ENCODE data around the gene CARMIL1.

Gene CARMIL1

DNA sequence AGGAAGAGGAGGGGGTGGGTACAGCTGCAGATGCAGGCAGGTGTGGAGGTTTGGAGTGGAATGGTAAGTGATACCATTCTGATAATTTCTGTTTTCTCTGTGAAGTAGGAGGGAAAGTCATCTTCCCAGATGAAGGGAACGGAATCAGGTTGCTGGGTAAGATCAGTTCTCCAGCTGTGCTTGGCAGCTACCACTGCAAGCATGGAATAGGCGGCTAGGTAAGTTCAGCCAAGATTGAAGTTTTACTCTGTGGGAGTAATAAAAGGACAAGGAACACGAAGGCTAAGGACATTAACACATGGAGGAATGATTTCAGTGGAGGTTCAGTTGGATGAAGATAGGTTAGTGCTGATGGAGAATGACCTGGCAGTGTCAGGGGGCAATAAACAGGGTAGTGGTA is 128.3 kb downstream of the CARMIL1 start:
- no peak for DNase-seq
- no peak overlapping the region for H3K4me3 ChIP-seq (ENCODE audit: low read depth, low read length)
- H3K9me3 ChIP-seq (ENCODE audit: severe bottlenecking): no peaks in the 10 kb centered on the region
- no peaks in the 10 kb centered on the region for H3K36me3 ChIP-seq
- H3K27me3 ChIP-seq (ENCODE audit: insufficient read depth, low read depth, severe bottlenecking): no peaks in the 10 kb centered on the region
- TF ChIP-seq, protein P1, sequence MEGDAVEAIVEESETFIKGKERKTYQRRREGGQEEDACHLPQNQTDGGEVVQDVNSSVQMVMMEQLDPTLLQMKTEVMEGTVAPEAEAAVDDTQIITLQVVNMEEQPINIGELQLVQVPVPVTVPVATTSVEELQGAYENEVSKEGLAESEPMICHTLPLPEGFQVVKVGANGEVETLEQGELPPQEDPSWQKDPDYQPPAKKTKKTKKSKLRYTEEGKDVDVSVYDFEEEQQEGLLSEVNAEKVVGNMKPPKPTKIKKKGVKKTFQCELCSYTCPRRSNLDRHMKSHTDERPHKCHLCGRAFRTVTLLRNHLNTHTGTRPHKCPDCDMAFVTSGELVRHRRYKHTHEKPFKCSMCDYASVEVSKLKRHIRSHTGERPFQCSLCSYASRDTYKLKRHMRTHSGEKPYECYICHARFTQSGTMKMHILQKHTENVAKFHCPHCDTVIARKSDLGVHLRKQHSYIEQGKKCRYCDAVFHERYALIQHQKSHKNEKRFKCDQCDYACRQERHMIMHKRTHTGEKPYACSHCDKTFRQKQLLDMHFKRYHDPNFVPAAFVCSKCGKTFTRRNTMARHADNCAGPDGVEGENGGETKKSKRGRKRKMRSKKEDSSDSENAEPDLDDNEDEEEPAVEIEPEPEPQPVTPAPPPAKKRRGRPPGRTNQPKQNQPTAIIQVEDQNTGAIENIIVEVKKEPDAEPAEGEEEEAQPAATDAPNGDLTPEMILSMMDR (IDR thresholded peaks at IDR 0.05; ENCODE audit: low read depth, low read length): no peak
- H3K27ac ChIP-seq: no peak overlapping the region

GRCh38 chr6:25410102-25410501 is 130.9 kb downstream of the CARMIL1 start:
- Histone ChIP-seq H3K36me3 (no peaks in the 10 kb centered on the region), H3K27me3 (ENCODE audit: insufficient read depth, low read depth, severe bottlenecking) (no peaks in the 10 kb centered on the region), H3K9me3 (ENCODE audit: severe bottlenecking) (no peaks in the 10 kb centered on the region), H3K4me3 (ENCODE audit: low read depth, low read length) (no peak overlapping the region), H3K27ac (no peak overlapping the region)
- no peak for DNase-seq
- TF ChIP-seq, protein P1 (IDR thresholded peaks at IDR 0.05; ENCODE audit: low read depth, low read length): no peak

DNA sequence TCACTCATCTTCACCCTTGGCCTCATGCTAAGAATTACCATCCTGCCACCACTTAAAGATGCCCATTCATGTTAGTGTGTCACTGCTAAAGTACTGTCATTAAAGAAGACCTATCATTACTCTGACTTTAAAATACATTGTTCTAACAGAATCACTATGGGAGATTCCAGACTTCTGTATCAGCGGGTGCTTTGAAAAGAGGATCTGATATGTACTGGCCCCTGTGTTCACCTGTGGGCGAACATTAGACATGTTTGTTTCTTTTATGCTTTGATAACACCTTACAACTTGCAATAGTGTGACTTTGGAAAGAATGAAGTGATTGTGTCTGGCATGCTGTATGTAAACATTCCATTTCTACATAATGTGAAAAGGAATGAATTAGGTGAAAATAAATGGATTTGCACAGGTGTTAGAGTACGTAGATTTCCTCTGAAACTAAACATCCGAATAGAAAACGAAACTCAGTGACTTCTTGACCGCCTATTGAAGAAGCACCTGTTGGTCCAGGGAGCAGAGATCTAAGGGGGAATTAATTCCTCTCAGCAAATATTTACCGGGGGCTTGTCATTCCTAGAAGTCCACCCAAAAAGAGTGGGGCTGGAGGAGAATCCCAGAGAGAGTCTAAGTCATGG is 132.3 kb downstream of the CARMIL1 start:
- Histone ChIP-seq H3K27me3 (ENCODE audit: insufficient read depth, low read depth, severe bottlenecking) (no peaks in the 10 kb centered on the region), H3K4me3 (ENCODE audit: low read depth, low read length) (no peak overlapping the region), H3K9me3 (ENCODE audit: severe bottlenecking) (no peaks in the 10 kb centered on the region), H3K27ac (no peak overlapping the region), H3K36me3 (no peaks in the 10 kb centered on the region)
- TF ChIP-seq, protein P1 (IDR thresholded peaks at IDR 0.05; ENCODE audit: low read depth, low read length): no peak
- no peak for DNase-seq

GRCh38 chr6:25413207-25413905 is 134.2 kb downstream of the CARMIL1 start:
- no peak overlapping the region for H3K27ac ChIP-seq
- no peak for DNase-seq
- no peaks in the 10 kb centered on the region for H3K36me3 ChIP-seq
- no peaks in the 10 kb centered on the region for H3K27me3 ChIP-seq (ENCODE audit: insufficient read depth, low read depth, severe bottlenecking)
- no peak overlapping the region for H3K4me3 ChIP-seq (ENCODE audit: low read depth, low read length)
- TF ChIP-seq, protein P1 (IDR thresholded peaks at IDR 0.05; ENCODE audit: low read depth, low read length): no peak
- no peaks in the 10 kb centered on the region for H3K9me3 ChIP-seq (ENCODE audit: severe bottlenecking)

- DNase-seq: no peak
- Histone ChIP-seq H3K27me3 (ENCODE audit: insufficient read depth, low read depth, severe bottlenecking) (no peaks in the 10 kb centered on the region), H3K36me3 (no peaks in the 10 kb centered on the region), H3K4me3 (ENCODE audit: low read depth, low read length) (no peak overlapping the region), H3K27ac (no peak overlapping the region), H3K9me3 (ENCODE audit: severe bottlenecking) (no peaks in the 10 kb centered on the region)
- TF ChIP-seq, protein P1 (IDR thresholded peaks at IDR 0.05; ENCODE audit: low read depth, low read length): no peak
These were observed 135.0 kb downstream of the CARMIL1 start for GRCh38 chr6:25414168-25414567.
